SK-N-MC (cell line): Measurements from ENCODE around the gene OSGIN1.

Experiments used
- EZH2 ChIP-seq: fragments of 200-600 bp; sonication (generic); IDR thresholded peaks from one replicate; pipeline ENCODE4 v1.6.1; 2017; ENCODE audit warnings: antibody characterized with exemption
- POLR2AphosphoS5 ChIP-seq: IDR thresholded peaks from 2 replicates; pipeline ENCODE4 v1.6.1; 2012; ENCODE audit warnings: mild to moderate bottlenecking, low read depth, low read length, borderline replicate concordance

DNA sequence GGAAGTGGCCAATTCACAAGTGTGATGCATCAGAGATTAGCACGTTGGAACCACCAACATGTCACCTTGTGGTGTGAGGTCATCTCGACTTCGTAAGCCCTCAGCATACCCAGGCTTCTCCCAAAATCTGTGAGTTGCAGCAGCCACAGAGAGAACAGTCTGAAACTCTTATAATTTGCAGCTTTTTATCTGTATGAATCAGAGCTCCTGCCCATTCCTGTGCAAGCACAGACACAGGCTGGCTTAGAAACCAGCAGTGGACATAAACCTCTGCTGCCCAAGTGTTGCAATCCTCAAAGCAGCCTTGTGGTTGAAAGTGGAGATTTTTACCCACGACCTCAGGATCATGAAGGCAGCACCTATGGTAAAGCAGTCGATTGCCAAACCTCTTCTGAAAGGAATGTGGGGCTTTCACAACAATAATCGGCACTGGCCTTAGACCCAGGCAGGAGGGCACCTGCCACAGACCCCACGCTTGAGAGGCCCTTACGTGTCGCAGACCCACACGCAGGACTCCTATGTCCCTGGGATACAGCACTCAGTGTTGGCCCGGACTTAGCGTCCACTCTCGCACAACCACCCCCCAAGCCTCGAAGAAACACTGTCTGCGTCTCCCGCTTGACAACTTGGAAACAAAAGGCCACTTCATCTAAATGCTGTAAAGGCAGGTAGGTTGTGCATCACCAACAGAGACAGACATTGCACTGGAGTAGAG lies 24.5 kb upstream of the OSGIN1 start:
- TF ChIP-seq POLR2AphosphoS5 (no peak), EZH2 (no peak)
